WTC11 (cell line): ENCODE results near the gene MMAB. TPM values are rescaled to one million over a fixed set of nuclear protein-coding genes. Genes with fewer than 3 reads are reported as not detected.

Experiments
- ATAC-seq: fragments of 200-7000 bp; cut with Tn5 transposase; 2 replicates; pipeline ENCODE4 v1.10.0; 2021; ENCODE audit warnings: mild to moderate bottlenecking, moderate library complexity
- CTCF ChIA-PET: fragments of 300-600 bp; sonication (Branson Sonifier 250); formaldehyde crosslinking; loops from one replicate; lab custom pipeline; 2021; ENCODE audit warnings: antibody characterized with exemption; lab: Charles Lee
- POLR2A ChIA-PET: fragments of 350-600 bp; sonication (Branson Sonifier 250); formaldehyde crosslinking; loops from one replicate; lab custom pipeline; 2021; ENCODE audit warnings: antibody characterized with exemption; lab: Charles Lee
- DNase-seq: peaks from one replicate; pipeline ENCODE4 v3.0.0; 2021; ENCODE audit warnings: low spot score
- H3K27ac Mint-ChIP-seq: 2 replicates; pipeline ENCODE4 v1.8.0; 2021; ENCODE audit warnings: mixed read lengths
- H3K27me3 Mint-ChIP-seq: 2 replicates; pipeline ENCODE4 v1.8.0; 2021; ENCODE audit warnings: low read depth, mild to moderate bottlenecking, moderate library complexity, mixed read lengths
- H3K36me3 Mint-ChIP-seq: 2 replicates; pipeline ENCODE4 v1.8.0; 2021; ENCODE audit warnings: mixed read lengths
- H3K4me1 Mint-ChIP-seq: 2 replicates; pipeline ENCODE4 v1.8.0; 2022; ENCODE audit warnings: mixed read lengths
- H3K4me3 Mint-ChIP-seq: 2 replicates; pipeline ENCODE4 v1.8.0; 2021; ENCODE audit warnings: mild to moderate bottlenecking, moderate library complexity, mixed read lengths
- H3K9me3 Mint-ChIP-seq: 2 replicates; pipeline ENCODE4 v1.8.0; 2021; ENCODE audit warnings: mixed read lengths
- CBFB ChIP-seq: sonication (generic); formaldehyde crosslinking; IDR thresholded peaks from 2 replicates; pipeline ENCODE4 v1.8.1; 2022; ENCODE audit warnings: mild to moderate bottlenecking, low read depth, missing genetic modification reagents
- ELF4 ChIP-seq: sonication (generic); formaldehyde crosslinking; IDR thresholded peaks from 2 replicates; pipeline ENCODE4 v1.8.1; 2022; ENCODE audit warnings: low read depth, mild to moderate bottlenecking, moderate library complexity, missing genetic modification reagents
- EMX1 ChIP-seq: fragments of 250-450 bp; sonication (Bioruptor Pico); IDR thresholded peaks from 2 replicates; pipeline ENCODE4 v1.8.0; 2021; ENCODE audit warnings: mild to moderate bottlenecking
- FOXJ3 ChIP-seq: sonication (generic); formaldehyde crosslinking; IDR thresholded peaks from 2 replicates; pipeline ENCODE4 v1.9.0; 2021; ENCODE audit warnings: missing genetic modification reagents, mild to moderate bottlenecking, borderline replicate concordance
- FOXK1 ChIP-seq: sonication (generic); formaldehyde crosslinking; IDR thresholded peaks from 2 replicates; pipeline ENCODE4 v1.8.0; 2022; ENCODE audit warnings: mild to moderate bottlenecking, moderate library complexity, missing genetic modification reagents
- GABPB1 ChIP-seq: sonication (generic); formaldehyde crosslinking; IDR thresholded peaks from 2 replicates; pipeline ENCODE4 v1.8.1; 2023; ENCODE audit warnings: mild to moderate bottlenecking, missing genetic modification reagents
- JUN ChIP-seq: sonication (generic); formaldehyde crosslinking; IDR thresholded peaks from 2 replicates; pipeline ENCODE4 v1.8.0; 2023; ENCODE audit warnings: mild to moderate bottlenecking, missing genetic modification reagents
- NFE2L1 ChIP-seq: sonication (generic); formaldehyde crosslinking; IDR thresholded peaks from 2 replicates; pipeline ENCODE4 v1.8.1; 2023; ENCODE audit warnings: missing genetic modification reagents
- NR2C2 ChIP-seq: sonication (generic); formaldehyde crosslinking; IDR thresholded peaks from 2 replicates; pipeline ENCODE4 v1.8.0; 2022; ENCODE audit warnings: mild to moderate bottlenecking, missing genetic modification reagents
- NR3C1 ChIP-seq: sonication (generic); formaldehyde crosslinking; conservative IDR thresholded peaks from 2 replicates; pipeline ENCODE4 v1.8.1; 2023; ENCODE audit warnings: low read depth, mild to moderate bottlenecking, missing genetic modification reagents
- SP1 ChIP-seq: sonication (generic); formaldehyde crosslinking; conservative IDR thresholded peaks from 2 replicates; pipeline ENCODE4 v1.8.1; 2022; ENCODE audit warnings: missing genetic modification reagents
- ZNF138 ChIP-seq: sonication (generic); formaldehyde crosslinking; conservative IDR thresholded peaks from 2 replicates; pipeline ENCODE4 v1.8.1; 2022; ENCODE audit warnings: mild to moderate bottlenecking, moderate library complexity, missing genetic modification reagents
- ZNF416 ChIP-seq: fragments of 250-450 bp; sonication (Bioruptor Pico); IDR thresholded peaks from 2 replicates; pipeline ENCODE4 v1.9.0; 2021; ENCODE audit warnings: mild to moderate bottlenecking, inconsistent platforms
- total RNA-seq: library from RNA; stranded (reverse); gene quantifications from 3 replicates; pipeline ENCODE4 v1.2.3, GENCODE V29; 2021
- TF ChIP-seq, protein P1 (sequence below): fragments of 250-450 bp; sonication (Bioruptor Pico); IDR thresholded peaks from 2 replicates; pipeline ENCODE4 v1.9.0; 2021; ENCODE audit warnings: mild to moderate bottlenecking
- TF ChIP-seq, protein P2 (sequence below): sonication (generic); formaldehyde crosslinking; IDR thresholded peaks from 2 replicates; pipeline ENCODE4 v1.8.0; 2022; ENCODE audit warnings: mild to moderate bottlenecking, missing genetic modification reagents
- TF ChIP-seq, protein P3 (sequence below): fragments of 200-600 bp; IDR thresholded peaks from 2 replicates; pipeline ENCODE4 v1.8.0; 2022; ENCODE audit warnings: antibody characterized with exemption
- TF ChIP-seq, protein P4 (sequence below): sonication (generic); formaldehyde crosslinking; IDR thresholded peaks from 2 replicates; pipeline ENCODE4 v1.8.1; 2023; ENCODE audit warnings: mild to moderate bottlenecking, moderate library complexity, missing genetic modification reagents
- TF ChIP-seq, protein P5 (sequence below): sonication (generic); formaldehyde crosslinking; IDR thresholded peaks from 2 replicates; pipeline ENCODE4 v1.8.1; 2023; ENCODE audit warnings: mild to moderate bottlenecking, missing genetic modification reagents, moderate library complexity
- TF ChIP-seq, protein P6 (sequence below): sonication (generic); formaldehyde crosslinking; IDR thresholded peaks from 2 replicates; pipeline ENCODE4 v1.8.0; 2023; ENCODE audit warnings: missing genetic modification reagents

The MMAB gene
- total RNA-seq, 1 experiment from 2014 or later = 22.0 TPM

DNA sequence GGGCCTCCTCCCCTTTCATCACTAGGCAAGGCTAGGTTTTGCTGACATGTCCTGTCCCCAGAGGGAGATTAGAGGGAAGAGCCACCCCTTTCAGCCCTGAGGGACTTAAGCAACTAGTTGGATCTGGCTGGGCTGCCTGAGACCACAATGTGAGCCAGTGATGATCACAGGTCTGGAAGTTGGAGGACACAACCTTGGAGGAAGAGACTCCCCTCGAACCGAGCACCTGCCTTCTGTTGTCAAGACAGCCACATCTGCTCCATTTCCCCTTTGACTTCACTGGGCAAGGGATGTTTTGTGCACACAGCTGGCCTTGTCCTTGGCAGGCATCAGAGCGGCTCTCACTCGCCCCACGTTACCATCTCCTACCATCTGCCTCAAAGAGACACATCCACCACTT lies 31.7 kb upstream of the MMAB start:
- ChIA-PET CTCF (interaction anchor here (0.7 to 2.6 kb wide), 4 partner anchors 8 to 512 kb away, joined by 3 to 8 read pairs (median 3); no protein-coding TSS in a partner anchor), POLR2A (no interaction called here)
- Mint-ChIP-seq H3K27me3 (no peaks in the 10 kb centered on the region), H3K4me1 (no peaks in the 10 kb centered on the region), H3K9me3 (no peaks in the 10 kb centered on the region), H3K4me3 (no peak overlapping the region), H3K27ac (no peak overlapping the region)
- no peak for DNase-seq
- no peak for ATAC-seq
- TF ChIP-seq FOXK1 (CRISPR knock-in tag) (no peak), GABPB1 (CRISPR knock-in tag) (no peak), CBFB (CRISPR knock-in tag) (no peak)
- TF ChIP-seq, protein P1, sequence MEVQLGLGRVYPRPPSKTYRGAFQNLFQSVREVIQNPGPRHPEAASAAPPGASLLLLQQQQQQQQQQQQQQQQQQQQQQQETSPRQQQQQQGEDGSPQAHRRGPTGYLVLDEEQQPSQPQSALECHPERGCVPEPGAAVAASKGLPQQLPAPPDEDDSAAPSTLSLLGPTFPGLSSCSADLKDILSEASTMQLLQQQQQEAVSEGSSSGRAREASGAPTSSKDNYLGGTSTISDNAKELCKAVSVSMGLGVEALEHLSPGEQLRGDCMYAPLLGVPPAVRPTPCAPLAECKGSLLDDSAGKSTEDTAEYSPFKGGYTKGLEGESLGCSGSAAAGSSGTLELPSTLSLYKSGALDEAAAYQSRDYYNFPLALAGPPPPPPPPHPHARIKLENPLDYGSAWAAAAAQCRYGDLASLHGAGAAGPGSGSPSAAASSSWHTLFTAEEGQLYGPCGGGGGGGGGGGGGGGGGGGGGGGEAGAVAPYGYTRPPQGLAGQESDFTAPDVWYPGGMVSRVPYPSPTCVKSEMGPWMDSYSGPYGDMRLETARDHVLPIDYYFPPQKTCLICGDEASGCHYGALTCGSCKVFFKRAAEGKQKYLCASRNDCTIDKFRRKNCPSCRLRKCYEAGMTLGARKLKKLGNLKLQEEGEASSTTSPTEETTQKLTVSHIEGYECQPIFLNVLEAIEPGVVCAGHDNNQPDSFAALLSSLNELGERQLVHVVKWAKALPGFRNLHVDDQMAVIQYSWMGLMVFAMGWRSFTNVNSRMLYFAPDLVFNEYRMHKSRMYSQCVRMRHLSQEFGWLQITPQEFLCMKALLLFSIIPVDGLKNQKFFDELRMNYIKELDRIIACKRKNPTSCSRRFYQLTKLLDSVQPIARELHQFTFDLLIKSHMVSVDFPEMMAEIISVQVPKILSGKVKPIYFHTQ (CRISPR knock-in tag) = no peak
- TF ChIP-seq, all 79 proteins: peak for 0
- H3K36me3 Mint-ChIP-seq = no peaks in the 10 kb centered on the region

DNA sequence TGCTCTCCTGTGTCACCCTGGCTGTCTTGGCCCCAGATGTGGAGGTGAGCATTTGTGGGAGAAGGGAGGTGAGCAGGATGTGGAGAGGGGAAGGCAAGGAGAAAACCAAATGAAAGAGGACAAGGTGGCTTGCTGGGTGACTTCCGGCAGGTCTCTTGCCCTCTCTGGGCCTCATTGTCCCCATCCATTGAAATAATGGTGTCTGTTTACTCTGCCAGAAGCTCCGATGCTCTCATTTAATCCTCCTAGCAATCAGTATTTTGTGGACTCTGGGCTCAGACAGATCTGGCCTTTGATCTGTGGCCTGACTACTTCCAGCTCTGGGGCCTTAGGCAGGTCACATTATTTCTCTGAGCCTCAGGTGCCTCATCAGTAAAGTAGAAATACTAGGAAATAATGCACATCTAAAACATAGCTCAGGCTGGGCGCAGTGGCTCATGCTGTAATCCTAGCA lies 30.9 kb upstream of the MMAB start:
- ChIA-PET CTCF (interaction anchor here (0.7 to 2.6 kb wide), 3 partner anchors 9 to 513 kb away, joined by 3 to 8 read pairs (median 3); no protein-coding TSS in a partner anchor), POLR2A (no interaction called here)
- ATAC-seq (no peak), DNase-seq (no peak)
- Mint-ChIP-seq H3K4me3 (no peak overlapping the region), H3K27me3 (no peaks in the 10 kb centered on the region), H3K4me1 (no peaks in the 10 kb centered on the region), H3K36me3 (no peaks in the 10 kb centered on the region), H3K9me3 (no peaks in the 10 kb centered on the region), H3K27ac (peak overlapping the region; percentile 29; the same call in 1 of the 2 replicates)
- TF ChIP-seq, protein P2, sequence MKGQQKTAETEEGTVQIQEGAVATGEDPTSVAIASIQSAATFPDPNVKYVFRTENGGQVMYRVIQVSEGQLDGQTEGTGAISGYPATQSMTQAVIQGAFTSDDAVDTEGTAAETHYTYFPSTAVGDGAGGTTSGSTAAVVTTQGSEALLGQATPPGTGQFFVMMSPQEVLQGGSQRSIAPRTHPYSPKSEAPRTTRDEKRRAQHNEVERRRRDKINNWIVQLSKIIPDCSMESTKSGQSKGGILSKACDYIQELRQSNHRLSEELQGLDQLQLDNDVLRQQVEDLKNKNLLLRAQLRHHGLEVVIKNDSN (CRISPR knock-in tag) = no peak
- TF ChIP-seq, protein P1 (CRISPR knock-in tag) = no peak
- TF ChIP-seq ZNF416 (CRISPR knock-in tag) = no peak
- no peak for TF ChIP-seq FOXJ3
- no peak for TF ChIP-seq JUN (CRISPR knock-in tag)
- no peak for TF ChIP-seq ZNF138 (CRISPR knock-in tag)
- TF ChIP-seq ELF4 (CRISPR knock-in tag) = no peak
- TF ChIP-seq, protein P3, sequence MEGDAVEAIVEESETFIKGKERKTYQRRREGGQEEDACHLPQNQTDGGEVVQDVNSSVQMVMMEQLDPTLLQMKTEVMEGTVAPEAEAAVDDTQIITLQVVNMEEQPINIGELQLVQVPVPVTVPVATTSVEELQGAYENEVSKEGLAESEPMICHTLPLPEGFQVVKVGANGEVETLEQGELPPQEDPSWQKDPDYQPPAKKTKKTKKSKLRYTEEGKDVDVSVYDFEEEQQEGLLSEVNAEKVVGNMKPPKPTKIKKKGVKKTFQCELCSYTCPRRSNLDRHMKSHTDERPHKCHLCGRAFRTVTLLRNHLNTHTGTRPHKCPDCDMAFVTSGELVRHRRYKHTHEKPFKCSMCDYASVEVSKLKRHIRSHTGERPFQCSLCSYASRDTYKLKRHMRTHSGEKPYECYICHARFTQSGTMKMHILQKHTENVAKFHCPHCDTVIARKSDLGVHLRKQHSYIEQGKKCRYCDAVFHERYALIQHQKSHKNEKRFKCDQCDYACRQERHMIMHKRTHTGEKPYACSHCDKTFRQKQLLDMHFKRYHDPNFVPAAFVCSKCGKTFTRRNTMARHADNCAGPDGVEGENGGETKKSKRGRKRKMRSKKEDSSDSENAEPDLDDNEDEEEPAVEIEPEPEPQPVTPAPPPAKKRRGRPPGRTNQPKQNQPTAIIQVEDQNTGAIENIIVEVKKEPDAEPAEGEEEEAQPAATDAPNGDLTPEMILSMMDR = no peak
- TF ChIP-seq, protein P4, sequence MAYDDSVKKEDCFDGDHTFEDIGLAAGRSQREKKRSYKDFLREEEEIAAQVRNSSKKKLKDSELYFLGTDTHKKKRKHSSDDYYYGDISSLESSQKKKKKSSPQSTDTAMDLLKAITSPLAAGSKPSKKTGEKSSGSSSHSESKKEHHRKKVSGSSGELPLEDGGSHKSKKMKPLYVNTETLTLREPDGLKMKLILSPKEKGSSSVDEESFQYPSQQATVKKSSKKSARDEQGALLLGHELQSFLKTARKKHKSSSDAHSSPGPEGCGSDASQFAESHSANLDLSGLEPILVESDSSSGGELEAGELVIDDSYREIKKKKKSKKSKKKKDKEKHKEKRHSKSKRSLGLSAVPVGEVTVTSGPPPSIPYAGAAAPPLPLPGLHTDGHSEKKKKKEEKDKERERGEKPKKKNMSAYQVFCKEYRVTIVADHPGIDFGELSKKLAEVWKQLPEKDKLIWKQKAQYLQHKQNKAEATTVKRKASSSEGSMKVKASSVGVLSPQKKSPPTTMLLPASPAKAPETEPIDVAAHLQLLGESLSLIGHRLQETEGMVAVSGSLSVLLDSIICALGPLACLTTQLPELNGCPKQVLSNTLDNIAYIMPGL (CRISPR knock-in tag) = no peak
- no peak for TF ChIP-seq NFE2L1 (CRISPR knock-in tag)
- TF ChIP-seq, protein P5, sequence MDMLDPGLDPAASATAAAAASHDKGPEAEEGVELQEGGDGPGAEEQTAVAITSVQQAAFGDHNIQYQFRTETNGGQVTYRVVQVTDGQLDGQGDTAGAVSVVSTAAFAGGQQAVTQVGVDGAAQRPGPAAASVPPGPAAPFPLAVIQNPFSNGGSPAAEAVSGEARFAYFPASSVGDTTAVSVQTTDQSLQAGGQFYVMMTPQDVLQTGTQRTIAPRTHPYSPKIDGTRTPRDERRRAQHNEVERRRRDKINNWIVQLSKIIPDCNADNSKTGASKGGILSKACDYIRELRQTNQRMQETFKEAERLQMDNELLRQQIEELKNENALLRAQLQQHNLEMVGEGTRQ = no peak
- no peak for TF ChIP-seq CBFB (CRISPR knock-in tag)
- no peak for TF ChIP-seq NR2C2 (CRISPR knock-in tag)
- TF ChIP-seq SP1 (CRISPR knock-in tag) = no peak
- no peak for TF ChIP-seq GABPB1 (CRISPR knock-in tag)
- TF ChIP-seq, protein P6, sequence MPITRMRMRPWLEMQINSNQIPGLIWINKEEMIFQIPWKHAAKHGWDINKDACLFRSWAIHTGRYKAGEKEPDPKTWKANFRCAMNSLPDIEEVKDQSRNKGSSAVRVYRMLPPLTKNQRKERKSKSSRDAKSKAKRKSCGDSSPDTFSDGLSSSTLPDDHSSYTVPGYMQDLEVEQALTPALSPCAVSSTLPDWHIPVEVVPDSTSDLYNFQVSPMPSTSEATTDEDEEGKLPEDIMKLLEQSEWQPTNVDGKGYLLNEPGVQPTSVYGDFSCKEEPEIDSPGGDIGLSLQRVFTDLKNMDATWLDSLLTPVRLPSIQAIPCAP (CRISPR knock-in tag) = no peak
- no peak for TF ChIP-seq EMX1 (CRISPR knock-in tag)
- TF ChIP-seq NR3C1 (CRISPR knock-in tag) = no peak
